Activated CD8-positive, alpha-beta memory T cell treated with anti-CD3 and anti-CD28 coated beads, Interleukin-2, amount 50 U/mL, for 1 hour (primary cell): ENCODE data around the gene FARP2.
"Not testable (repeated sequence)": the region's sequence is repeated elsewhere in the genome, so short reads cannot be mapped to it uniquely, and the experiment has no call there.

Experiments
- DNase-seq: peaks from one replicate; pipeline ENCODE4 v3.0.0-alpha.2; 2020; ENCODE audit errors: extremely low read depth

The FARP2 gene

GRCh38 chr2:241364781-241365180, 8.7 kb downstream of the FARP2 start:
- no peak for DNase-seq

GRCh38 chr2:241366678-241367077, 10.6 kb downstream of the FARP2 start:
- no peak for DNase-seq

- no peak for DNase-seq
Observed at GRCh38 chr2:241368643-241369042, 12.6 kb downstream of the FARP2 start.

GRCh38 chr2:241372361-241372992, 16.4 kb downstream of the FARP2 start:
- DNase-seq, result no peak

- DNase-seq, result no peak
Observed at GRCh38 chr2:241373446-241373845, 17.4 kb downstream of the FARP2 start.

- DNase-seq, result not testable (repeated sequence)
Observed at GRCh38 chr2:241373906-241374305, 17.8 kb downstream of the FARP2 start.

- no peak for DNase-seq
Observed at GRCh38 chr2:241375300-241375699, 19.2 kb downstream of the FARP2 start.

- DNase-seq, result no peak
Observed at GRCh38 chr2:241376808-241377207, 20.7 kb downstream of the FARP2 start.

GRCh38 chr2:241378816-241379215, 22.7 kb downstream of the FARP2 start:
- no peak for DNase-seq

- DNase-seq, result no peak
Observed at GRCh38 chr2:241379481-241380480, 23.7 kb downstream of the FARP2 start.

GRCh38 chr2:241381872-241382271, 25.8 kb downstream of the FARP2 start:
- no peak for DNase-seq

GRCh38 chr2:241385450-241385849, 29.4 kb downstream of the FARP2 start:
- DNase-seq, result not testable (repeated sequence)

- no peak for DNase-seq
Observed at GRCh38 chr2:241386519-241386918, 30.4 kb downstream of the FARP2 start.

- no peak for DNase-seq
Observed at GRCh38 chr2:241389697-241390096, 33.6 kb downstream of the FARP2 start.

GRCh38 chr2:241390301-241391206, 34.5 kb downstream of the FARP2 start:
- DNase-seq, result no peak

GRCh38 chr2:241391892-241392665, 36.0 kb downstream of the FARP2 start:
- no peak for DNase-seq

- DNase-seq, result not testable (repeated sequence)
Observed at GRCh38 chr2:241392753-241393152, 36.7 kb downstream of the FARP2 start.

GRCh38 chr2:241393524-241394196, 37.6 kb downstream of the FARP2 start:
- no peak for DNase-seq

- not testable (repeated sequence) for DNase-seq
Observed at GRCh38 chr2:241396809-241397208, 40.7 kb downstream of the FARP2 start.
